ENCODE results near the gene SEMA4F. TPM values are rescaled to one million over a fixed set of nuclear protein-coding genes. Genes with fewer than 3 reads are reported as not detected.

Gene SEMA4F
- polyA plus RNA-seq, 2 of the 4 experiments (the other 2 are of a cell fraction), result 8.5 to 9.3 TPM

- DNase-seq (ENCODE audit: low read depth in 1 of 2, low spot score in 1 of 2) (no peak), FAIRE-seq (no peak), ATAC-seq (no peak)
- Histone ChIP-seq H3K9me3 (no peaks in the 10 kb centered on the region), H3K4me3 (no peak overlapping the region), H3K4me1 (no peaks in the 10 kb centered on the region), H3K4me2 (no peak overlapping the region), H3K27ac (no peak overlapping the region)
- 10% methylated on average over 2 of the region's 2 CpGs for WGBS (ENCODE audit: missing lambda C conversion rate)
- ChIA-PET POLR2A (no interaction called here), CTCF (interaction anchor here (1.1 to 9.8 kb wide), 3 partner anchors 117 to 157 kb away, joined by 3 to 238 read pairs (median 4); no protein-coding TSS in a partner anchor)
- TF ChIP-seq RARB (CRISPR knock-in tag; IDR thresholded peaks at IDR 0.05), result no peak
- TF ChIP-seq REST (IDR thresholded peaks at IDR 0.05), result no peak
- no peak for TF ChIP-seq CTCF (IDR thresholded peaks at IDR 0.05)
- no peak for TF ChIP-seq HDAC2 (IDR thresholded peaks at IDR 0.05)
- TF ChIP-seq ELK1 (IDR thresholded peaks at IDR 0.05; ENCODE audit: low read depth, low read length), result no peak
- TF ChIP-seq TP53 (CRISPR knock-in tag; IDR thresholded peaks at IDR 0.05), result no peak
- TF ChIP-seq FOSB (CRISPR knock-in tag; IDR thresholded peaks at IDR 0.05), result no peak
- TF ChIP-seq FOXS1 (CRISPR knock-in tag; IDR thresholded peaks at IDR 0.05), result no peak
- no peak for TF ChIP-seq CHD2 (IDR thresholded peaks at IDR 0.05; ENCODE audit: low read length, partially characterized antibody)
- no peak for TF ChIP-seq SREBF2 (IDR thresholded peaks at IDR 0.05)
- no peak for TF ChIP-seq ZFP36 (IDR thresholded peaks at IDR 0.05; ENCODE audit: borderline replicate concordance, partially characterized antibody)
- no peak for TF ChIP-seq NR3C1 (IDR thresholded peaks at IDR 0.05)
- no peak for TF ChIP-seq ESRRA (IDR thresholded peaks at IDR 0.05; ENCODE audit: borderline replicate concordance, low read length)
- no peak for TF ChIP-seq HEYL (CRISPR knock-in tag; IDR thresholded peaks at IDR 0.05)
These were observed 65.0 kb downstream of the SEMA4F start for GRCh38 chr2:74719066-74719465.

- no peak for TF ChIP-seq ZC3H11A (IDR thresholded peaks at IDR 0.05)
- TF ChIP-seq ESRRA (IDR thresholded peaks at IDR 0.05; ENCODE audit: borderline replicate concordance, low read length), result no peak
- TF ChIP-seq JUN (IDR thresholded peaks at IDR 0.05), result no peak
- TF ChIP-seq RARB (CRISPR knock-in tag; IDR thresholded peaks at IDR 0.05), result no peak
- no peak for TF ChIP-seq HES2 (IDR thresholded peaks at IDR 0.05)
- TF ChIP-seq E2F6 (IDR thresholded peaks at IDR 0.05; ENCODE audit: borderline replicate concordance, low read depth), result no peak
- TF ChIP-seq MAX (IDR thresholded peaks at IDR 0.05), result no peak
- no peak for TF ChIP-seq FOXS1 (CRISPR knock-in tag; IDR thresholded peaks at IDR 0.05)
- no peak for TF ChIP-seq POLR2A (IDR thresholded peaks at IDR 0.05; ENCODE audit: low read length)
- TF ChIP-seq FOSL2 (IDR thresholded peaks at IDR 0.05), result no peak
- TF ChIP-seq FOSL2 (CRISPR knock-in tag; IDR thresholded peaks at IDR 0.05), result no peak
- TF ChIP-seq CBX2 (IDR thresholded peaks at IDR 0.05; ENCODE audit: borderline replicate concordance, low read depth), result no peak
- TF ChIP-seq ZNF302 (CRISPR knock-in tag; IDR thresholded peaks at IDR 0.05), result no peak
- TF ChIP-seq HOXB5 (CRISPR knock-in tag; IDR thresholded peaks at IDR 0.05), result no peak
- TF ChIP-seq MAFK (IDR thresholded peaks at IDR 0.05; ENCODE audit: partially characterized antibody), result no peak
- TF ChIP-seq TFCP2L1 (CRISPR knock-in tag; IDR thresholded peaks at IDR 0.05), result no peak
- no peak for TF ChIP-seq GATA3 (IDR thresholded peaks at IDR 0.05; ENCODE audit: borderline replicate concordance)
- TF ChIP-seq NFE2L2 (conservative IDR thresholded peaks at IDR 0.05; ENCODE audit: low read length), result no peak
- no peak for TF ChIP-seq CHD2 (IDR thresholded peaks at IDR 0.05; ENCODE audit: low read length, partially characterized antibody)
- H3K4me3 ChIP-seq, result no peak overlapping the region
- no peak overlapping the region for H3K4me2 ChIP-seq
- no peak overlapping the region for H3K27ac ChIP-seq
- POLR2A ChIA-PET, result no interaction called here
- DNase-seq (ENCODE audit: low read depth in 1 of 2, low spot score in 1 of 2) (no peak), FAIRE-seq (no peak), ATAC-seq (no peak)
- no peaks in the 10 kb centered on the region for H3K4me1 ChIP-seq
- CTCF ChIA-PET, result no interaction called here
- H3K9me3 ChIP-seq, result no peaks in the 10 kb centered on the region
These were observed 67.3 kb downstream of the SEMA4F start for GRCh38 chr2:74721316-74721715.
